Upper lobe of left lung (tissue), 4 donors: ENCODE results near the gene GFRA3.

Experiments
- CTCF ChIP-seq, 6 experiments: fragments of 450-650 bp in 4 of 6; fragments of 200-600 bp in 2 of 6; sonication (generic) in 2 of 6; IDR thresholded peaks; one replicate each; pipeline ENCODE4 v1.5.1; 2016 to 2019; ENCODE audit warnings: antibody characterized with exemption in 6 of 6
- POLR2A ChIP-seq, 4 donors: fragments of 450-650 bp; IDR thresholded peaks; one replicate each; pipeline ENCODE4 v1.5.1; 2016 to 2017; ENCODE audit warnings: antibody characterized with exemption in 4 of 4, mild to moderate bottlenecking in 2 of 4

DNA sequence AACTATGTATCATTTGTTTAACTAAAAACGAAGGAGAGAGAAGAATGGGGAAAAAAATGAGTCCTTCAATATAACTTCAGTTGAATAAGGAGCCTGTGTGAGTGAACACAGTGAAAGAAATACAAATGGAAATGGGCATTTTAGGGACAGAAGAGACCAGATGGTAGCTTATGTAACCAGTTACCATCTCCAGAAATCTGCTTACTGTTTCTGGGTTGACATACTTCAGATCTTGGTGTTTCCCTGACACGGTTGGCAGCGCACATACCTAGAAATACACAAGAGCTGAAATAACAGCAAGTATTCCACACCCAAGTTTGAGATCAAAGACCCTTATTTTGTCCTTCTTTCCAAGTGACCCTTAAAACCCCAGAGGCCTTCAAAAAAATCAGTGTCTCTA, 14.9 kb upstream of the GFRA3 start:
- TF ChIP-seq CTCF (IDR thresholded peaks at IDR 0.05) (no peak), POLR2A (IDR thresholded peaks at IDR 0.05) (no peak)
